ENCODE results near the gene UBXN7. TPM values are rescaled to one million over a fixed set of nuclear protein-coding genes. Genes with fewer than 3 reads are reported as not detected.

The UBXN7 gene
- total and polyA plus RNA-seq, 2 donors (not counting 3 experiments of a cell fraction or from before 2014, with no cell fraction given) = 9.9 to 57.0 TPM

- Histone ChIP-seq H3K9me1 (replicated peaks; ENCODE audit: control insufficient read depth, extremely low read depth, insufficient read depth, low read length) (no peaks in the 10 kb centered on the region), H3K4me1 (ENCODE audit: control insufficient read depth, extremely low read depth, insufficient read depth, low read length) (no peaks in the 10 kb centered on the region), H3K9me3 (replicated peaks; ENCODE audit: control insufficient read depth, insufficient read depth, low read length) (no peaks in the 10 kb centered on the region), H3K4me2 (ENCODE audit: insufficient read depth, low read length) (no peak overlapping the region), H2AFZ (ENCODE audit: low read depth, low read length) (no peak overlapping the region), H3K9ac (replicated peaks; ENCODE audit: extremely low read depth, insufficient read depth, low read length) (no peak overlapping the region), H3K27me3 (ENCODE audit: control insufficient read depth in 2 of 2, insufficient read depth in 2 of 2, low read length in 2 of 2) (no peaks in the 10 kb centered on the region), H3K27ac (ENCODE audit: insufficient read depth, low read depth, low read length) (no peak overlapping the region), H4K20me1 (replicated peaks; ENCODE audit: control insufficient read depth, extremely low read depth, insufficient read depth, low read length) (no peaks in the 10 kb centered on the region), H3K36me3 (ENCODE audit: control insufficient read depth in 2 of 2, extremely low read depth in 1 of 2, insufficient read depth in 2 of 2, low read length in 2 of 2) (peaks cover 0 to under 1% of the 10 kb centered on the region in 2 experiments), H3K4me3 (replicated peaks in 1 of 3; ENCODE audit: insufficient read depth in 1 of 3, low read depth in 1 of 3, low read length in 3 of 3) (no peak overlapping the region), H3K79me2 (ENCODE audit: control insufficient read depth, insufficient read depth, low read length) (no peaks in the 10 kb centered on the region)
- ChIA-PET CTCF (interaction anchor here (1.2 kb wide), 1 partner anchor 39 kb away, joined by 5 read pairs; no protein-coding TSS in a partner anchor), POLR2A (no interaction called here)
- BruUV-seq (replicated peaks) = no TSS peak
- dilution Hi-C loops (cut with MboI; ENCODE audit: extremely low pct_ligation_motif_present, low sequenced_read_pairs) (no loop called here), intact Hi-C loops (cut with micrococcal nuclease) (no loop called here)
- no peak for FAIRE-seq
- no peak for DNase-seq (ENCODE audit: low read depth, low spot score)
- no peak for TF ChIP-seq JUN (IDR thresholded peaks at IDR 0.05; ENCODE audit: borderline replicate concordance, insufficient read depth, insufficient read length, low read depth)
- TF ChIP-seq MAX (IDR thresholded peaks at IDR 0.05; ENCODE audit: insufficient read depth, insufficient read length) = no peak
- no peak for TF ChIP-seq MYC (IDR thresholded peaks at IDR 0.05; ENCODE audit: low read depth, low read length)
- no peak for TF ChIP-seq FOS (IDR thresholded peaks at IDR 0.05; ENCODE audit: borderline replicate concordance, insufficient read depth, low read length)
- TF ChIP-seq GATA2 (IDR thresholded peaks at IDR 0.05; ENCODE audit: insufficient read depth, insufficient read length, low read depth, low read length) = no peak
- TF ChIP-seq, protein P1, sequence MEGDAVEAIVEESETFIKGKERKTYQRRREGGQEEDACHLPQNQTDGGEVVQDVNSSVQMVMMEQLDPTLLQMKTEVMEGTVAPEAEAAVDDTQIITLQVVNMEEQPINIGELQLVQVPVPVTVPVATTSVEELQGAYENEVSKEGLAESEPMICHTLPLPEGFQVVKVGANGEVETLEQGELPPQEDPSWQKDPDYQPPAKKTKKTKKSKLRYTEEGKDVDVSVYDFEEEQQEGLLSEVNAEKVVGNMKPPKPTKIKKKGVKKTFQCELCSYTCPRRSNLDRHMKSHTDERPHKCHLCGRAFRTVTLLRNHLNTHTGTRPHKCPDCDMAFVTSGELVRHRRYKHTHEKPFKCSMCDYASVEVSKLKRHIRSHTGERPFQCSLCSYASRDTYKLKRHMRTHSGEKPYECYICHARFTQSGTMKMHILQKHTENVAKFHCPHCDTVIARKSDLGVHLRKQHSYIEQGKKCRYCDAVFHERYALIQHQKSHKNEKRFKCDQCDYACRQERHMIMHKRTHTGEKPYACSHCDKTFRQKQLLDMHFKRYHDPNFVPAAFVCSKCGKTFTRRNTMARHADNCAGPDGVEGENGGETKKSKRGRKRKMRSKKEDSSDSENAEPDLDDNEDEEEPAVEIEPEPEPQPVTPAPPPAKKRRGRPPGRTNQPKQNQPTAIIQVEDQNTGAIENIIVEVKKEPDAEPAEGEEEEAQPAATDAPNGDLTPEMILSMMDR (IDR thresholded peaks at IDR 0.05; ENCODE audit: extremely low read depth in 1 of 2, insufficient read depth in 1 of 2, low read depth in 1 of 2, low read length in 2 of 2) = no peak
- no peak for TF ChIP-seq POLR2A (IDR thresholded peaks at IDR 0.05; ENCODE audit: low read depth, low read length)
- TF ChIP-seq EZH2 (IDR thresholded peaks at IDR 0.05; ENCODE audit: borderline replicate concordance, low read depth, low read length, severe bottlenecking) = no peak
- TF ChIP-seq POLR2AphosphoS5 (IDR thresholded peaks at IDR 0.05; ENCODE audit: insufficient read depth, low read depth, low read length) = no peak
These were observed 82.2 kb downstream of the UBXN7 start for GRCh38 chr3:196350067-196350466.

Measured in endothelial cell of umbilical vein (primary cell).